Limb (tissue), 2 donors: ENCODE data around the gene GSN.

ENCODE experiments used
- DNase-seq, 2 donors: peaks; one replicate each; pipeline ENCODE4 v3.0.0-alpha.2; 2016; ENCODE audit errors: extremely low spot score in 2 of 2

The GSN gene

DNA sequence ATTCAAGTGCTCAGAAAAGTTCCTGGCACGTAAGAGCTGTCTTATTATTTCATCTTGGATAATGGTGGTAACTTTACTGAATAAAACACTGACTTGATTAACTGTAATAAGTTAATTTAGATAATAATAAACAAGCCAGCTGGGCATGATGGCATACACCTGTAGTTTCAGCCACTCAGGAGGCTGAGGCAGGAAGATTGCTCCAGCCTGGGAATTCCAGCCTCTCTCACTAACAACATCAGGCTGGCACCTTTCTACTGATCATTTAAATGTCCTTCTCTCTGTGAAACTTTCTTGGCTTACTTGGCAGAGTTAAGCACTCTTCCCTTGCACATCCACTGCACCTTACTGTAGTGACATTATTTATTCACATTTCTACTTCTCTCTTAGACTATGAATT, 82.1 kb downstream of the GSN start:
- no peak for DNase-seq

DNA sequence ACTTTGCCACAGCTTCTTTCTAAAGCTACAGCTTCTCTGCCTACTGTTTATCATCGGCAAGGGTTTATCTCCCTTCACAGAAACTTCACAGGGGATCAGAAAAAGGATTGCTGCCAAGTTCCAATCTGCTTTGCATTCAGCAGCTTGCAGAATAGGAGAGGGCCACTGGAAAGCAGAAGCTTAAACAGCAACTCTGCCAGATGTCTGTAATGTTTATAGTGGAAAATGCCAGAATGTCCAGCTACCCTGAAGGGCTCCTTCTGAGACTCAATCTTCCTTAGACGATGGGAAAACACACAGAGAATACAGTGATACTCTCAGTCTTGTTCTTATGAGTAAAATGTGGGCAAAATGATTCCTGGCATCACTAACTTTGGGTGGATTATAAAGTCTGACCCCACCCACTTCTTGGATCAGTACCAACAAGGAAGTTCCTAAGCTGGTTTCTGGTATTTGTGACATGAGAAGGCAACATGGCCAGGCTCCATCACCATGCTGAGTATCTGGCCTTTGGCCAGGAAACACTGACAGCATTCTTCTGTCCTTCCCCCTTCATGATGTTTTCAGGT, 83.1 kb downstream of the GSN start:
- DNase-seq = peak; percentile 84 to 94

DNA sequence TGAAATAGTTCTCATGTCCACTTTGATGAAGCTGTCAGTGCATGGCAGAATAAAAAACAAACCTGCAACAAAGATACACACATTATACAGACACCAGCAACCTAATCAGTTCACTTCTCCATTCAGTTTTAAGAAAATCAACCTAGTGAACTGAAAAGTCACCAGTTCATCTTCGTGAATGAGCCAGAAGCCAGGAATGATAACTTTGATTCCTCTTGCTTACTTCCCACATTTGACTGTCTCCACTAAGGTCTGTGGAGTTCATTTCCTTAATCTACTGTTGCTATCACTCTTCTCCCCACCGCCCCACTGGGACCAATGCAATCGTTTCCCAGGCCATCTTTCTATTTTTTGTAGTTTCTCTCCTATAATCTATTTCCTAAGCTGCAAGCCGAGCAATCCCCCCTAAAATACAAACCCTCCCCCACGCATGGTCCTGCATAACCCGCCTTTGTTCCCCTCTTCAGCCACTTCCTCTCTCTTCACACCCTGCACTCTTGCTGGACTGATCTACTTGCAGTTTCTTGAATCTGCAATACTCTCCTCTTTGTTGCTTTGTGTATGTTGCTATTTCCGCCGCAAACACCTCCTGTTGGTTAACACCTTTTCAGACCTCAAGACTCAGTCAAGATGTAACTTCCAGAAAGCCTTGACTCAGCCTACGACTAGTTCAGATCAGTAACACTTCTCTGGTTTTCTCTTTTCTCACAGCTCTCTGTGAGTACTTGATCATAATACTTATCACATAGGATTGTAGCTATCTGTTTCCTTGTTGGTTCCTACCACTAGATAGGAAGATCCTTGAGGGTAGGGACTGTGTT, 85.5 kb downstream of the GSN start:
- no peak for DNase-seq

DNA sequence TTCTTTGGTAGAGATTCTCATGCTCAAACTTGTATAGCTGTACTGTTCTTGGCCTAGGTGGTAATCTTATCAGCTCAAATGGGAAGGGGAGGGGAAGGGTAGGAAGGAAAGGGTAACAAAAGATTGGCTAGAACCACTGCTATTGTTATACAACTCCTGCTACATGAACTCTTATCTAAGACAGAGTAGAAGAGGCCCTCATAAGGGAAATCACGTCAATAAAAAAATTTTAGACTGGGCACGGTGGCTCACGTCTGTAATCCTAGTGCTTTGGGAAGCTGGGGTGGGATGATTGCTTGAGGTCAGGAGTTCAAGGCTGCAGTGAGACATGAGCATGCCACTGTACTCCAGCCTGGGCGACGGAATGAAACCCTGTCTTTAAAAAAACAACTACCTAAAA, 86.2 kb downstream of the GSN start:
- DNase-seq = no peak

DNA sequence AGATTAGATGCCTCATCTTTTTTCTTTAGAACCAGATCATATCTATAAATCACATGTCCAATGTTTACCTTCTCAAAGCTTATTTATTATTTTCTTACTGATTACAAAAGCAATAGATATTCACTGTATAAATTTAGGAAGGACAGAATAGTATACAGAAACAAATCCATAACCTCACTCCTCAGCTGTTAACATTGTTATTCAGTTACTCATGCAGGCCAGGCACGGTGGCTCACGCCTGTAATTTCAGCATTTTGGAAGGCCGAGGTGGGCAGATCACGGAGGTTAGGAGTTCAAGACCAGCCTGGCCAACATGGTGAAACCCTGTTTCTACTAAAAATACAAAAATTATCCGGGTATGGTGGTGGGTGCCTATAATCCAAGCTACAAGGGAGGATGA, 86.8 kb downstream of the GSN start:
- DNase-seq = no peak

DNA sequence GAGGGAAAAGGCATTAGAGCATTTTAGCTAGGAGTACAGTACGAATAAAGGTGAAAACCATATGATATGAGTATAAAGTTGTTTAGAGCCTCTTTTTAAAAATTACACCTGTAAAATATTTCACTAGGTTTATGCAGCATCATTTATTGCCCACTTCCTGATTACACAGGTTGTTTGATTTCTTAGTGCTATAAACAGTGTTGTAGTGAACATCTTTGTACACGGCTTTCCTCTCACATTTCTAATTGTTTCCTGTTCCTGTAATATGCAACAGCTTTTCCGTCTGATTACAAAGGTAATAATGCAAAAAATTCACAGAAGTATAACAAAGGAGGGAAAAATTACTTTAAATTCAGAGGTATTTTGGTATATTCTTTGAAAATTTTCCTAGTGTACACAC, 89.0 kb downstream of the GSN start:
- no peak for DNase-seq

DNA sequence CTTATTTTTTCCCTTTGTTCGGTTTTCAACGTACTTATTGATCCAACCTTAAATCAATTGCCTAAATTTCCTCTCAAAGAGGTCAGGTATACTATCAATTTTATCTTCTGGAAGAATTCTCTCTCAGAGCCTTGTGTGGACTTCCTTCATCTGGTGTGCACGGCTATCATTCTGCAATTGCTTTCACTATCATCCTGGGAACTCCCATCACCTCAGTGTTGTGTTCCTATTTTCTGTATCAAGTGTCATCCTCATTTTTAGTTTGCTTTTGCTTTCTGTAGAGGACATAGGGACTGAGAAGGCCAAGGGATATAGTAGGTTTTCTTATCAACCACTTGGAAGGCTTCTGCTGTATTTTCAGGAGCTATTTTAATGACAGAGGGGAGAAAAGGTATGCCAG, 90.8 kb downstream of the GSN start:
- DNase-seq = no peak

DNA sequence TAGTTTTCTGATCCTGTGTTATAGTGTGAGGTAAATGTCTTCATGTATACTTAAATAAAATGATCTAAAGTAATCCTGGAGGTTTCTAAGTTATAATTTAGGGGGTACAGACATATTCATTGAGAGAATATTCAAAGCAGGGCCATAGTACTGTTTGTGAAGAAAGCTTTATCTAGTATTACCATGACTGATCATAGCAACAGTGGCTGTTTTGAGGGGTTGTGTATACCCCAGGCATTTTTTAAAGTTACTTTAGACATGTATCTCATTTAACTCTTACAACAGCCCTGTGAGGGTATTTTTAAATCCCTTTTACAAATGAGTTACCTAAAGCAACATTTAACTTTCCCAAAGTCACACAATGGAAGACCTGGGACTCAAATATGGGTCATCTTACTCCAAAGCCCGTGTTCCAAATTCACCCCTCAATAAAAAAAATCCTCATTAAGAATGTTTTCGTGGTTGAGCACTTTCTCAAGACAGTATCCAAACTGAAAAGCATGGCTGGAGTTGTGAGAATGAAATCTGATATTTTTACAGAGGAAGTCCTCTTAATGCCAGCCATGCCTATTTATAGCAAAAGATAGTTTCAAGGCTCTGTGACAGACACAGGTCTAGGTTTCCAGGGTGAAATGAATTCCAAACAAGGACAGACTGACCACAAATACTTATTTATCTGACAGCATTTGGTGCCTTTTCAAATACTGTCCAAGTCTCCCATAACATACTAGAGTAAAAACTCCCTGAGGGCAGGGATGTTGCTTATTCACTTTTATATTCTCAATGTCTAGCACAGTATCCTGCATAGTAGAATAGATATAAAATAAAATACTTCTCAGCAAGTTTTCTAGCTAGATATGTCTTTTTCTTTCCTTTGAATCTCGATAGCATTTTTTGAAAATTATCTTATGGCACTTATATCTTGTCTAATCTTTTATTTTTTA, 91.7 kb downstream of the GSN start:
- no peak for DNase-seq

DNA sequence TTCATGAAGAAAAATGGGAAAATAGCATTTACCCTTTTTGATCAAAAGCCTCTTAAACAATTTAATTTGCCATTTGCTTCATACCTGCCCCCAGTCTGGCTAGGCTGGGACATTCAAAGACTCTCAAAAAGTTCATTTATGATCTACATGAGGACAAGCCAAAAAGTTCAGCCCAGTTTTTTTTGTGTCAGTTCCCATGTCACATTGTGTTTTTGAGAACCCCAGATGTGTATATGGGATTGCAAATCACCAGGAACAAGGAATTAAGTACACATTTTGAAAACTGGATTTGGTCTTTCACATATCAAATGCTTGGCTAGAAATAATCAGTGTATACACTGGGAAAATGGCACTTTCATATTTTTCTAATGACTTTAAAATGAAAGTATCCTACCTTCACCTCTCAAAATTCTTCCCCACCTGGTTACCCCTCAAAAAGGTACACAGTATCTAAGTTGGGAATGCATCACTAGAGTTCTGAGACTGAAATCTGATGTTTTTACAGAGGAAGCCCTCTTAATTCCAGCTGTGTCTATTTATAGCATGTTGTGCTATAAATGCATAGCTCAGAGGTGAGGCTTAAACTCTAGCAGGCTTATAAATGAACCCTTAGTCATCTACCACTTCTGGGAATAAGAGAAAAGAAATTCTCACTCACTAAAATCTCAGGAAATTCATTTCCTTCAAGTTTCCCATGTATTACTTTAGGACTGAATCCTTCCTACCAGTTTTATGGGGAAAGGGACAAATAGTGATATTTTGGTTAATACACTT, 92.8 kb downstream of the GSN start:
- DNase-seq = peak in 1 of 2 donors; percentile 74

DNA sequence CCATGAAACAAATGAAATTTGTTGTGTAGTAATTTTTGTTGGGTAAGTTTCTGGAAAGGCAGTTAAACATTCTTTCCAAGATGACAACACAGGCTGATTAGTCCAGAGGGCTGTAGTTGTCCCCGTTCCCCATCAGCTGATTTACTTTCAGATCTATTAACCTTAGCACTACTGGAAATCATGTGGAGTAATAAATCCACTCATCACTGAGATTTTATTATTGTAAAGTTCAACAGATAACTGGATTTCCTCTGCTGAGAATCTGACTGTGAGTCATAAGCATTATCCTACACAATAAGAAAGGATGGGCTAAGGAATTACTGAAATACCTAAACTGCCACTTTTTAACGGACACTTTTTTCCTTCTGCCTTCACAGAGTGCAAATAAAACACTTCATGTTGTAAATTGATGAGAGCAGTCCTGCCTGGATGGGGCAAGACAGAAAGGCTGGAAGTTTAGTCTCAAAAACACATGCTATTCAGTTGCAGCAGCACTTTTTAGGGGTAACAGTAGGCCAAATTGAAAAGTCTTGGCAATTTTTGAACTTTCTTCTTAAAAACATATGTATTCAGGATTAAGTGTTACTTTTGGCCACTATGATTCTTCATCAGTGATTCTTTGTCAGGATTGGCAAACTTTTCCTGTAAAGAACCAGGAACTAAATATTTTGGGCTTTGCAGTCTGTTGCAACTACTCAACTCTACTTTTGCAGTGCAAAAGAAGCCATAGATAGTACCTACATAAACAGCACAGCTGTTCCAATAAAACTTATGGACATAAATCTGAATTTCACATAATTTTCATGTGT, 95.1 kb downstream of the GSN start:
- peak in 1 of 2 donors; percentile 56 for DNase-seq

DNA sequence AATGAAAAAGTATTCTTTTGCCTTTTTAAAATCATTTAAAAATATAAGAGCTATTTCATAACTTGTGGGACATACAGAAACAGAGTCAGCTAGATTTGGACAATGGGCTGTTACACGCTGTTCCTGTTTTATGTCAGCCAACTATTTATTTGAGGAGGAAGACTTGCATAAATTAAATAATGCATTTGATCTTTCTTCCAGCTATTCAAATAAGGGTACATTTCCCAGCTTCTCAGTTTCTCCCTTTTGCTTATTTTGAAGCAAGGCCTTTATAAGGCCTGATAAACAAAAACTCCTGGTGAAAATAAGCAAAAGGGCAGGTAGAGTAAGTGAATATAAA, 95.6 kb downstream of the GSN start:
- no peak for DNase-seq

DNA sequence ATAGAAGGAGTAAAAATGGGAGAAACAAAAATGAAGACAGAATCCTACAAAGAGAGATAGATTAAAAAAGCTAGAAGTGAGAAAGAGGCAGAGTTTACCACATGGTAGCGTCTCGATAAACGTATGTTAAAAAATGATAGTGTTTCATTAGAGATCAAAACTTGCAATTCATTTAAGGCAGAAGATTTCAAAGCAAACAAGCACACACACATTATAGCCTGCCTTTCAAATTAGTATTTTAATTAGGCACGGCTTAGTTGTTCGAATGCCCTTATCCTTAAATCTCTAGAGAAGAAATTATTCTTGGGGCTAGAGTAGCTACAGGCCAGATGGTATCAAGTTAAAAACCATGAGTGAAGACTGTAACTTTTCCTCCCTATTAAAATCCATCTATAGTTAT, 96.1 kb downstream of the GSN start:
- DNase-seq = no peak

DNA sequence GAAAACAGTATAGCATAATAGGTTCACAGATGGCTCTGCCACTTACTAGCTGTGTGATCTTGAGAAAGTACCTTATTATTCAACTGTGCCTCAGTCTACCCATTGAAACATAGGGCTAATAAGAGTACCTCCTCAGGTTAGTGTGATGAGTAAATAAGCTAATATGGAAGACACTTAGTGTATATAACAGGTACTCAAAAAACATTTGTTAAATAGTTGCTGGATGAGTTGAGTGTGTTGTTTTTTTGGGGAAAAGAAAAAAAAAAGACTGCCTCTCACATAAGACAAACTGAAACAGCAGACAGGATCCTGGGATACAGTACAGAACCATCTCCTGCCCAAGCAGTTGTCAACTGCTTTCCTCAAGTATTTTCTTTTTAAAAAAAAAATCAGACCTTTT, 96.9 kb downstream of the GSN start:
- no peak for DNase-seq

DNA sequence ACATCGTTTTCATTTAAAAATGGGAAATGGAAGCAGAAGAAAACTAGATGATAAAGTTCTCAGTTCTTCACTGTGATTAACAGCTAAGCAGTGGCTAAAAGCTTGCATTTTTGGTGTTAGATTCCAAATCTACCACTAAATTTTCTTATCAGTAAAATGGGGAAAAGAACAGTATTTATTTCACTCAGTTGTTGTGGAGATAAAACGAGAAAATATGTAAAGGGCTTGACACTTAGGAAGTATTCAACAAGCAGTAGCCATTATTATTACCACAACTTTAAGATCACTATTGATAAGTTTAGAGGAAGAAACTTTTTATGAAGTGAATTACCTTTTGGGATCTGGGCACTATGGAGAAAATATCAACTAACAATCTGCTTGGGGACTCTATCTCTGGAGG, 97.6 kb downstream of the GSN start:
- DNase-seq = no peak

DNA sequence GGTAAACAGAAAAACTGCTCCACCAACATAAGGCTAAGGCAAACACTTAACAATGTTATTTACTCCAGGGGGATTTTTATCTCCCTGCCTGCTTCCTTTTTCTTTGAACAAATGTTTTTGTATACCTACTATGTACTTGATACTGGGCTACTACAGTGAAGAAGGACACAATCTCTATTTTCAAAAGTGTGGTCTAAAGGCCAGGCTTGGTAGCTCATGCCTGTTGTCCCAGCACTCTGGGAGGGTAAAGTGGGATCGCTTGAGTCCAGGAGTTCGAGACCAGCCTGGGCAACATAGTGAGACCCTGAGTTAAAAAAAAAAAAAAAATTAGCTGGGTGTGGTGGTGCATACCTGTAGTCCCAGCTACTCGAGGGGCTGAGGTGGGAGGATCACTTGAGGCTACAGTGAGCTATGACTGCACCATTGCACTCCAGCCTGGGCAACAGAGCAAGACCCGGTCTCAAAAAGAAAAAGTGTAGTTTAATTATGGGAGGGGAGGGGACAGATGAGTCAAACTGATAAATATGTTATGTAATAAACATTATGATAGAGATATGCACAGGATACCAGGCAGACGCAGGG, 98.7 kb downstream of the GSN start:
- DNase-seq = no peak

DNA sequence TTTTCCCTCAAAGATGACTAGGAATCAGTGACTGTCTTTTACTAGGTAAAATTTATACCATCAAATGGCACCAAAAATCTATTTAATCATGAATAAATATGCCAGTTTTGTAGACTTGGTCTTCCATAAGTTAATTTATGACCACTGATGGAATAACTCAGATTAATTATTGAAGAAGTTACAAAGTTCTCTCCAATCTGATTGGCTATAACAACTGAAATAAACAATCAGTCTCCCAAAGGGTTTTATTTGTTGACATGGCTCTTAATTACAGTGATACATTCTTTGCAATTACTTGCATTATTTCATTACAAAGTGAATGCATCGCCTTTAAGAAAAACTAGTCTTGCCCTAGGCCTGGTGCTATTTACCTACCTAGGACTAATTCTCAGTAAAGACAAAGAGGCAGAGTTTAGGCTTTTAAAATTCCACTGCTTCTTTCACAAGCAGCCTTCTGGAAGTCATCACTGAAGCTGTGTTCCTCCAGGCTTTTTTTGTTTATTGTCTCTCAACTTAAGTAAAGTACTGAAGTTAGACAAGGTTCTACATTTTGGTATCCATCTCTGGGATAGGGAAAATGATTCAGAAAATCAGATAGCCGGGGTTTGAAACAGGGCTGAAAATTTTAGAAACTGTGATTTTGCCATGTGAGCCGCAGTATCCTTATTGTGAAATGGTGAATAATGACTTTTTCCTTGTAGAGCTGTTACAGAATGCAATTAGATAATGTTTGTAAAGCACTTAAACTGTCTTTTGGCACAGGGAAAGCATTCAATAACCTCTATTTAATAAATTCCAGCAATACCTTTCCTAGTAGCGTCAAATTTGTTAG, 99.6 kb downstream of the GSN start:
- no peak for DNase-seq

DNA sequence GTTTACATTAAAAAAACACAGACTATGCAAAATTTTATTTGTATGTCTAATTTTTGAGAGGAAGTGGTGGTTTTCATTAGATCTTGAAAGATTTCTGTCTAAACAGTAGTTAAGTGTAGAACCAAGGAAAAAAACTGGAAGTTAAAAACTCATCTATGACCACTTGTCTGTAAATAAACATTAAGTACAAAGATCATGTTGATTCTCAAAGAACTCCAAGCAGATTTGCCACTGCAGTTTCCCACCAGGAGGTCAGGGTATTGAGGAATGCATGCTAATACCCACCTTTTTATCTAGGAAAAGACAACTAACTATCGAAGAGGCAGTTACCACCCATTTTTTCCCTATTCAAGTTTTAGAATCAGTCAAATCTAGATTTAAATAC, 100.2 kb downstream of the GSN start:
- no peak for DNase-seq

DNA sequence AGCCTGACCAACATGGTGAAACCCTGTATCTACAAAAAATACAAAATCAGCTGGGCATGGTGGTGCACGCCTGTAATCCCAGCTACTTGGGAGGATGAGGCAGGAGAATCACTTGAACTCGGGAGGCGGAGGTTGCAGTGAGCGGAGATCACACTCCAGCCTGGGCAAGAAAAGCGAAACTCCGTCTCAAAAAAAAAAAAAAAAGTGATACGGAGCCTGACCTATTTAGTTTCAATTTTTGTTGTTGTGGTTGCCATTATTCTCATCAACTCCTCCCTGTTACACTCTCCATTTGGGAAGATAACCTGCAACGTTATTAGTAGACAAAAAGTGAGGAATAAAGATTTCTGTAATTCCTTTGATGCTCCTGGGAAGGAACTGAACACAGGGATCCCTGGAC, 100.8 kb downstream of the GSN start:
- no peak for DNase-seq

DNA sequence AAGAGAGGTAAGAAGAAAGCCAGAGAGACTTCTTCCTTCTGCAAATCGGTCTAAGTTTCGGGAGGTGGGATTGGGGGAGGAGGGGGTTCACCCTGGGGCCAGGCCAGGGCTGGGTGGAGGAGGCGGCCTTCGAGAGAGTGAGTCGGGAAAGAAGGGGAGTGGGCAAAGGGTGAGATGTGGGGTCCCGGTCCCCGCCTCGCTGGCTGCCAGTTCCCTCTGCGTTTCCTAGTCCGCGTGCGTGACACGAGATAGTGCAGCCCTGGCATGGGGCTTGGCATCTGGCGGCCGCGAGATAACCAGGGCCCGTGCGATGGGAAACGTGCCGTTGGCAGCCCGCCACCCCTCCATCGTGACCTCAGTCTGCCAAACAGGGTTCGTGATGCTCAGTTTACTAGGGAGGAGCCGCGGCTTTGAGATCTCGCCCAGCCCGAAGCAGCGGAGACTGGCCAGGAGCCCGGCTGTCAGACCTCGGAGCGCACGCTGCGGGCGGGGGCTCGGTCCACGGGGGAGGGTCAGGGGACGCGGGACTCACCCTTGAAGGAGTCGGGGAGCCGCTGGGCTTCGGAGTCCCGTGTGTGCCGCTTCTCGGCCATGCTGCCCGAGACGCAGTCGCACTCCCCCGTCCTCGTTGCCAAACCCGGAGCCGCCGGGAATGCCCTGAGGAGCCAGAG, 101.8 kb downstream of the GSN start, which contains the start of gene STOM:
Gene STOM, minus strand, starts transcription at position 656 of the 671 bp plus-strand sequence. Its CDS starts 63 bp downstream, at position 593.
- peak in 1 of 2 donors; percentile 79 for DNase-seq
